GM21825 (cell line): ENCODE measurements around the gene DAB2.
"Not testable (repeated sequence)": the region's sequence is repeated elsewhere in the genome, so short reads cannot be mapped to it uniquely, and the experiment has no call there.

ENCODE experiments used
- ATAC-seq: cut with Tn5 transposase; IDR thresholded peaks from one replicate; pipeline ENCODE4 v1.9.1; 2021; ENCODE audit warnings: mild to moderate bottlenecking, moderate library complexity; ENCODE audit not compliant: unreplicated experiment

DAB2 gene

GRCh38 chr5:39422728-39423285, 2.0 kb downstream of the DAB2 start:
- no peak for ATAC-seq

GRCh38 chr5:39422036-39422606, 2.7 kb downstream of the DAB2 start:
- no peak for ATAC-seq

GRCh38 chr5:39420482-39421145, 4.2 kb downstream of the DAB2 start:
- ATAC-seq: no peak

- ATAC-seq: no peak
Observed at GRCh38 chr5:39419796-39420195, 5.0 kb downstream of the DAB2 start.

GRCh38 chr5:39417979-39418378, 6.8 kb downstream of the DAB2 start:
- ATAC-seq: no peak

- no peak for ATAC-seq
Observed at GRCh38 chr5:39415201-39415600, 9.6 kb downstream of the DAB2 start.

- no peak for ATAC-seq
Observed at GRCh38 chr5:39414426-39414825, 10.4 kb downstream of the DAB2 start.

GRCh38 chr5:39413771-39414170, 11.0 kb downstream of the DAB2 start:
- ATAC-seq: no peak

- no peak for ATAC-seq
Observed at GRCh38 chr5:39412721-39413394, 11.9 kb downstream of the DAB2 start.

GRCh38 chr5:39411985-39412384, 12.8 kb downstream of the DAB2 start:
- ATAC-seq: no peak

- no peak for ATAC-seq
Observed at GRCh38 chr5:39411061-39411460, 13.7 kb downstream of the DAB2 start.

- ATAC-seq: no peak
Observed at GRCh38 chr5:39409033-39409432, 15.7 kb downstream of the DAB2 start.

GRCh38 chr5:39405083-39405843, 19.5 kb downstream of the DAB2 start:
- no peak for ATAC-seq

- ATAC-seq: not testable (repeated sequence)
Observed at GRCh38 chr5:39403761-39404160, 21.0 kb downstream of the DAB2 start.

- not testable (repeated sequence) for ATAC-seq
Observed at GRCh38 chr5:39402140-39402539, 22.6 kb downstream of the DAB2 start.

GRCh38 chr5:39400713-39401578, 23.8 kb downstream of the DAB2 start:
- ATAC-seq: no peak

GRCh38 chr5:39399135-39400036, 25.4 kb downstream of the DAB2 start:
- no peak for ATAC-seq

GRCh38 chr5:39396843-39397242, 27.9 kb downstream of the DAB2 start:
- ATAC-seq: no peak

- no peak for ATAC-seq
Observed at GRCh38 chr5:39395521-39395920, 29.3 kb downstream of the DAB2 start.
